K562 (cell line): ENCODE measurements around the gene C6orf89. TPM values are rescaled to one million over a fixed set of nuclear protein-coding genes. Genes with fewer than 3 reads are reported as not detected.

Source experiments
- ATAC-seq: fragments of 200-7000 bp; cut with Tn5 transposase; 3 replicates; pipeline ENCODE4 v1.9.1; 2020; ENCODE audit warnings: moderate library complexity
- BruUV-seq: library from RNA; stranded (reverse); fragments of 400-500 nt; replicated peaks from 2 replicates; lab custom pipeline; 2021; lab: Mats Ljungman, UMichigan
- CTCF ChIA-PET: fragments of 300-600 bp; formaldehyde crosslinking; extraction: SDS; loops from one replicate; lab custom pipeline; 2021; ENCODE audit warnings: low intra/inter-chr PET ratio; lab: Yijun Ruan, JAX
- POLR2A ChIA-PET: fragments of 300-600, 350-650 bp; sonication (Branson Sonifier 250); formaldehyde crosslinking; extraction: SDS; loops from one replicate; lab custom pipeline; 2021; ENCODE audit warnings: antibody characterized with exemption, inconsistent platforms; lab: Yijun Ruan, JAX
- DNase-seq, 4 experiments: peaks; one replicate each; pipeline versions ENCODE4 v3.0.0 to v3.0.0-alpha.2; 2011 to 2018; ENCODE audit warnings: low spot score in 3 of 4, mixed read lengths in 3 of 4; ENCODE audit errors: extremely low read depth in 1 of 4
- FAIRE-seq: peaks from 2 replicates; lab custom pipeline; 2011; peaks lifted over from hg19 to GRCh38; lab: Jason Lieb, UNC
- H2AFZ ChIP-seq: 2 replicates; pipeline ENCODE4 v1.6.0; 2011; ENCODE audit warnings: low read depth, low read length, control low read depth, inconsistent platforms
- H3K27ac ChIP-seq: fragments of 200-600 bp; 3 replicates; pipeline ENCODE4 v1.8.0; 2011; ENCODE audit warnings: low read depth, mild to moderate bottlenecking, control low read depth, inconsistent platforms, low read length, moderate library complexity, mixed read lengths; ENCODE audit errors: extremely low read depth
- H3K27me3 ChIP-seq, 2 experiments: fragments of 300-600 bp in 1 of 2; 2 replicates in 1 of 2; 3 replicates in 1 of 2; pipeline versions ENCODE4 v1.6.0 to v1.8.0; 2011; ENCODE audit warnings: inconsistent platforms in 2 of 2, low read length in 2 of 2, mild to moderate bottlenecking in 1 of 2, mixed read lengths in 1 of 2, moderate library complexity in 1 of 2; ENCODE audit not compliant: control insufficient read depth in 2 of 2, insufficient read depth in 2 of 2
- H3K36me3 ChIP-seq: fragments of 300-600 bp; 3 replicates; pipeline ENCODE4 v1.8.0; 2011; ENCODE audit warnings: mild to moderate bottlenecking, low read length, inconsistent platforms; ENCODE audit not compliant: control insufficient read depth, insufficient read depth
- H3K4me1 ChIP-seq, 2 experiments: fragments of 200-600 bp in 1 of 2; replicated peaks in 1 of 2; 2 replicates in 1 of 2; 3 replicates in 1 of 2; pipeline versions ENCODE4 v1.5.1 to v1.8.0; 2011; ENCODE audit warnings: inconsistent platforms in 2 of 2, low read length in 2 of 2, mild to moderate bottlenecking in 1 of 2, mixed read lengths in 1 of 2, moderate library complexity in 1 of 2; ENCODE audit not compliant: control insufficient read depth in 2 of 2, insufficient read depth in 2 of 2
- H3K4me2 ChIP-seq: 2 replicates; pipeline ENCODE4 v1.6.1; 2011; ENCODE audit warnings: low read length, control low read depth, inconsistent platforms, mixed read lengths; ENCODE audit not compliant: insufficient read depth
- H3K4me3 ChIP-seq: fragments of 200-600 bp; sonication (generic), shearing (Covaris generic); 2 replicates; pipeline ENCODE4 v1.5.1; 2016; ENCODE audit warnings: control low read depth, inconsistent platforms
- H3K79me2 ChIP-seq: fragments of 200-600 bp; 3 replicates; pipeline ENCODE4 v1.8.0; 2011; ENCODE audit warnings: low read length, inconsistent platforms; ENCODE audit not compliant: control insufficient read depth, insufficient read depth
- H3K9ac ChIP-seq, 2 experiments: 2 replicates each; pipeline versions ENCODE4 v1.6.0 to v1.6.1; 2011; ENCODE audit warnings: low read depth in 2 of 2, low read length in 2 of 2, control low read depth in 1 of 2, inconsistent platforms in 1 of 2, mild to moderate bottlenecking in 1 of 2, mixed read lengths in 1 of 2; ENCODE audit not compliant: insufficient read depth in 1 of 2
- H3K9me1 ChIP-seq: one replicate; pipeline ENCODE4 v1.6.0; 2011; ENCODE audit warnings: inconsistent platforms, mild to moderate bottlenecking, low read length, moderate library complexity; ENCODE audit not compliant: control insufficient read depth, insufficient read depth
- H3K9me3 ChIP-seq: replicated peaks from 2 replicates; pipeline ENCODE4 v1.5.1; 2011; ENCODE audit warnings: low read depth, low read length, inconsistent platforms; ENCODE audit not compliant: control insufficient read depth, insufficient read depth
- H4K20me1 ChIP-seq: replicated peaks from 2 replicates; pipeline ENCODE4 v1.6.1; 2011; ENCODE audit warnings: low read length, inconsistent platforms, mixed read lengths; ENCODE audit not compliant: control insufficient read depth, insufficient read depth
- BCOR ChIP-seq: fragments of 450-650 bp; IDR thresholded peaks from 2 replicates; pipeline ENCODE4 v1.6.1; 2016
- CBX5 ChIP-seq: IDR thresholded peaks from 2 replicates; pipeline ENCODE4 v1.6.1; 2014; ENCODE audit warnings: low read depth, borderline replicate concordance
- EWSR1 ChIP-seq: fragments of 450-650 bp; IDR thresholded peaks from 2 replicates; pipeline ENCODE4 v1.6.1; 2018; ENCODE audit warnings: borderline replicate concordance, mild to moderate bottlenecking, low read depth, moderate library complexity; ENCODE audit not compliant: partially characterized antibody
- GABPA ChIP-seq: fragments of 200-800 bp; sonication (Bioruptor generic); conservative IDR thresholded peaks from 2 replicates; pipeline ENCODE4 v1.6.1; 2016; ENCODE audit warnings: low read depth, missing genetic modification characterization, missing compliant biosample characterization
- HMG20A ChIP-seq: fragments of 450-650 bp; formaldehyde crosslinking; conservative IDR thresholded peaks from 2 replicates; pipeline ENCODE4 v1.4.0; 2020; ENCODE audit warnings: mild to moderate bottlenecking, mixed read lengths
- MAFG ChIP-seq: fragments of 450-650 bp; conservative IDR thresholded peaks from 2 replicates; pipeline ENCODE4 v1.6.1; 2016; ENCODE audit warnings: missing genetic modification characterization, missing compliant biosample characterization
- MLLT1 ChIP-seq, 2 experiments: fragments of 450-650 bp; IDR thresholded peaks; 2 replicates each; pipeline ENCODE4 v1.6.1; 2016
- RAD21 ChIP-seq, 2 experiments: fragments of 250-450 bp in 1 of 2; fragments of 450-650 bp in 1 of 2; sonication (Bioruptor Pico) in 1 of 2; formaldehyde crosslinking in 1 of 2; IDR thresholded peaks in 1 of 2; conservative IDR thresholded peaks in 1 of 2; 2 replicates each; pipeline versions ENCODE4 v1.4.0 to v1.8.0; 2020 to 2022; ENCODE audit warnings: mild to moderate bottlenecking in 2 of 2, moderate library complexity in 1 of 2
- SNRNP70 ChIP-seq: fragments of 200-400 bp; formaldehyde crosslinking; optimal IDR thresholded peaks from 2 replicates; pipeline ENCODE3; 2017; ENCODE audit warnings: low read depth, low read length
- ZNF146 ChIP-seq: IDR thresholded peaks from one replicate; pipeline ENCODE4 v1.6.1; 2018; ENCODE audit warnings: missing compliant biosample characterization; ENCODE audit not compliant: unreplicated experiment
- ZNF316 ChIP-seq: fragments of 450-650 bp; IDR thresholded peaks from 2 replicates; pipeline ENCODE4 v1.6.1; 2016
- whole genome bisulfite sequencing: fragments of 100-300 bp; shearing (Covaris generic); methylation state at CpG from one replicate; pipeline ENCODE4 v1.1.6; 2016; ENCODE audit warnings: low coverage, mixed read lengths; ENCODE audit not compliant: insufficient coverage; ENCODE audit errors: missing lambda C conversion rate; 5-methylcytosine and 5-hydroxymethylcytosine counted together
- in situ Hi-C: fragments of 300-500 bp; cut with MboI; formaldehyde crosslinking; loops from 4 replicates; pipeline ENCODE4 v1.15.0; 2018; ENCODE audit warnings: inconsistent platforms, mixed read lengths
- intact Hi-C: fragments of 100-400 bp; cut with micrococcal nuclease; formaldehyde crosslinking; loops from 2 replicates; pipeline ENCODE4 v1.14.2; 2022
- polyA plus RNA-seq, 8 experiments: library from polyadenylated mRNA; depleted of rRNA in 4 of 8; stranded (reverse) in 5 of 8; unstranded in 3 of 8; fragments of >200 nt; fragmentation: Nextera tagmentation in 2 of 8; fragmentation: Illumina TruSeq in 1 of 8; extraction: Ambion mirVana in 2 of 8; extraction: Trizol in 1 of 8; gene quantifications; 2 replicates each; pipeline versions ENCODE4 v1.2.1 to v1.2.3, GENCODE V29; 2011 to 2014; ENCODE audit warnings: inconsistent platforms in 1 of 8, missing spikeins in 1 of 8
- total RNA-seq, 7 experiments: library from RNA; depleted of rRNA in 6 of 7; stranded (reverse); fragments of >200 nt in 6 of 7; fragmentation: Illumina TruSeq in 2 of 7; extraction: Trizol in 2 of 7; gene quantifications; 2 replicates each; pipeline versions ENCODE4 v1.2.1 to v1.2.3, GENCODE V29; 2011 to 2021; ENCODE audit warnings: low replicate concordance in 1 of 7

Gene C6orf89
- total and polyA plus RNA-seq, 9 of the 15 experiments (the other 6 are each of a cell fraction or from before 2014, with no cell fraction given) = 35.2 to 111 (median 58.5) TPM

- ATAC-seq (no peak), FAIRE-seq (no peak), DNase-seq (no peak)
- in situ Hi-C loops = no loop called here
- BruUV-seq = no TSS peak
- ChIA-PET CTCF (no interaction called here), POLR2A (interaction anchor here (0.8 to 7.8 kb wide), 3 partner anchors 8 to 386 kb away, joined by 4 to 80 read pairs (median 79); partner anchors contain the start of genes C6orf89, TBC1D22B and TMEM217)
- H3K79me2 ChIP-seq = peaks cover 77% of the 10 kb centered on the region
- no peak for TF ChIP-seq CBX5
- no peak for TF ChIP-seq MLLT1 (IDR thresholded peaks at IDR 0.05)
- no peak for TF ChIP-seq GABPA (tag)
- no peak for TF ChIP-seq SNRNP70
- TF ChIP-seq MAFG = 0 out of 2 replicates have a peak, but pooled peaks have one; percentile 18
- TF ChIP-seq RAD21 (CRISPR knock-in tag; conservative IDR thresholded peaks at IDR 0.05 in 1 of 2, IDR thresholded peaks at IDR 0.05 in 1 of 2) = no peak
- TF ChIP-seq ZNF316 = peak; percentile 34
- TF ChIP-seq ZNF146 = no peak
- no peak for TF ChIP-seq HMG20A (CRISPR knock-in tag)
- TF ChIP-seq BCOR = no peak
- TF ChIP-seq EWSR1 = no peak
- no peak overlapping the region for H3K4me3 ChIP-seq
- no peaks in the 10 kb centered on the region for H3K27me3 ChIP-seq
- no peaks in the 10 kb centered on the region for H3K9me3 ChIP-seq
- no peak overlapping the region for H2AFZ ChIP-seq
- no peak overlapping the region for H3K4me2 ChIP-seq
- no peak overlapping the region for H3K27ac ChIP-seq
- intact Hi-C loops = no loop called here
- H3K4me1 ChIP-seq = peaks cover 0 to 24% of the 10 kb centered on the region in 2 experiments; a peak in 3 of 5 replicates
- H4K20me1 ChIP-seq = no peaks in the 10 kb centered on the region
- no peaks in the 10 kb centered on the region for H3K9me1 ChIP-seq
- peak overlapping the region in 1 of 2 experiments; percentile 54; a peak in 1 of 4 replicates for H3K9ac ChIP-seq
- WGBS = 91% methylated on average over 3 of the region's 3 CpGs
- H3K36me3 ChIP-seq = peaks cover 66% of the 10 kb centered on the region
These were observed 14.1 kb upstream of the C6orf89 start for GRCh38 chr6:36871686-36872085.
